Keratinocyte (primary cell): ENCODE results near the gene DST.

Experiments used
- EZH2 ChIP-seq: IDR thresholded peaks from one replicate; pipeline ENCODE4 v1.6.1; 2012; ENCODE audit warnings: inconsistent platforms, mild to moderate bottlenecking, low read length, moderate library complexity
- TF ChIP-seq, protein P1 (sequence below), 3 experiments: IDR thresholded peaks in 1 of 3; conservative IDR thresholded peaks in 1 of 3; optimal IDR thresholded peaks in 1 of 3; 2 replicates in 2 of 3; 3 replicates in 1 of 3; pipeline versions ENCODE3 to v1.5.1; 2011; ENCODE audit warnings: low read length in 3 of 3, mild to moderate bottlenecking in 3 of 3, moderate library complexity in 2 of 3, control low read depth in 1 of 3, inconsistent platforms in 1 of 3; ENCODE audit not compliant: insufficient read depth in 2 of 3; ENCODE audit errors: extremely low read depth in 1 of 3

DNA sequence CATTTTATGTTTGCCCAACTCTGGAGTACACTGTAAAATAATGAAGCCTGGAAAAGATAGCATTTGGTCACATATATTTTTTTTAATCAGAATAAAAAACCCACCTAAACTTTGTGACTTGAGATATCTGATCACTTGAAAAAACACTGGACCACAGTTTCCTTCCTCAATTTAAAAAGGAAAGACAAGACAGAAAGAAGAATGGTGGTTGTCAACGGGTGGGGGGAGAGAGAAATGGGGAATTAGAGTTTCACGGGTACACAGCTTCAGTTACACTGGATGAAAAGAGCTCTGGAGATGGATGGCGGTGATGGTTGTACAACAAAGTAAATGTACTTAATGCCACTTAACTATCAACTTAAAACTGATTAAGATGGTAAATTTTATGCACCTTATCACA is 14.7 kb upstream of the DST start:
- TF ChIP-seq, protein P1, sequence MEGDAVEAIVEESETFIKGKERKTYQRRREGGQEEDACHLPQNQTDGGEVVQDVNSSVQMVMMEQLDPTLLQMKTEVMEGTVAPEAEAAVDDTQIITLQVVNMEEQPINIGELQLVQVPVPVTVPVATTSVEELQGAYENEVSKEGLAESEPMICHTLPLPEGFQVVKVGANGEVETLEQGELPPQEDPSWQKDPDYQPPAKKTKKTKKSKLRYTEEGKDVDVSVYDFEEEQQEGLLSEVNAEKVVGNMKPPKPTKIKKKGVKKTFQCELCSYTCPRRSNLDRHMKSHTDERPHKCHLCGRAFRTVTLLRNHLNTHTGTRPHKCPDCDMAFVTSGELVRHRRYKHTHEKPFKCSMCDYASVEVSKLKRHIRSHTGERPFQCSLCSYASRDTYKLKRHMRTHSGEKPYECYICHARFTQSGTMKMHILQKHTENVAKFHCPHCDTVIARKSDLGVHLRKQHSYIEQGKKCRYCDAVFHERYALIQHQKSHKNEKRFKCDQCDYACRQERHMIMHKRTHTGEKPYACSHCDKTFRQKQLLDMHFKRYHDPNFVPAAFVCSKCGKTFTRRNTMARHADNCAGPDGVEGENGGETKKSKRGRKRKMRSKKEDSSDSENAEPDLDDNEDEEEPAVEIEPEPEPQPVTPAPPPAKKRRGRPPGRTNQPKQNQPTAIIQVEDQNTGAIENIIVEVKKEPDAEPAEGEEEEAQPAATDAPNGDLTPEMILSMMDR (optimal IDR thresholded peaks at IDR 0.05 in 1 of 3, IDR thresholded peaks at IDR 0.05 in 1 of 3, conservative IDR thresholded peaks at IDR 0.05 in 1 of 3; ENCODE audit: extremely low read depth in 1 of 3, insufficient read depth in 2 of 3, low read length in 3 of 3), result no peak
- TF ChIP-seq EZH2, result no peak
